GM11168 (cell line): Measurements from ENCODE around the gene FGR.

ENCODE experiments used
- in situ Hi-C: fragments of 300-500 bp; cut with MboI; formaldehyde crosslinking; loops from one replicate; pipeline ENCODE4 v1.12.0; 2022; ENCODE audit warnings: low sequenced_read_pairs; ENCODE audit not compliant: unreplicated experiment

FGR gene

DNA sequence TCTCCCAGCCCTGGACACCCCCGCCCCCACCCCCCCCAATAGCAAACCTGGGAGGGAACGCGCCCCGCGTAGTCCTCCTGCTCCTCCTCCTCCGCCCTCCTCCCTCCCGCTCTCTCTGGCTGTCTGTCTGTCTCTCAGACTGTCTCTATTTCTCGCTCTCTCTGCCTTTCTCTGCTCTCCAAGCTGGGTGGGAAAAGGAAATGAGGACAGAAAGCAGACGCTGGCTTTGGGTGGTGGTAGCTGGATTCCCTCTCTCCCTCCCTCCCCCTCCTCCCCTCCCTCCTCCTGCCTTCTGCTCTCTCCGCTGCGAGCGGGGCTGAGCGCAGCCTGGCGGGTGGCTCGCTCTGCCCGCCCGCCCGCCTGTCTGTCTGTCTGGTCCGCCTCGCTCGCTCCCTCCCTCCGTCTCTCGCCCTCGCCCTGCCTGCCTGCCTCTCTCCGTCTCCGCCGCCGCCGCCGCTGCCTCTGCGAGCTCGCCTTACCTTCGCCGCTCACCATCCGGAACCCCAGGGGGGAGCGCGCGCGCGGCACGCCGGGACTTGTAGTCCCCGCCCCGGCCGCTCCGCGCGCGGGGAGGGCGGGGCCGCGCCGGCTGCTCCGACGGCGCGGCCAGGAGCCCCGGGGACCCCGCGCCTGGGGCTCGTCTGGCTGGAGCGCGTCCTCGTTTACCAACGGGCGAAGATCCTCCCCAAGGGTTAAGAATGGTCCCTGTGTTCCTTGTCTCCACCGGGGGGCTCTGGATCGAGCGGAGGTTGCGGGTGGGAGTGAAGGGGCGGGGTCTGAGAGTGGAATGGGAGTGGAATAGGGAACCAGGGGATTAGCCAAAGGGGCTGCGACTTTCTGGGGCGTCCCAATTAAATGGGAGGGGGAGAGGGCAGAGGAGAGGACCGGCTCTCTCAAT lies 31.1 kb downstream of the FGR start, which contains the start of gene AHDC1:
AHDC1 (minus strand) TSS at position 464 of the 898 bp plus-strand sequence. CDS start 52,029 bp downstream, outside the sequence.
- in situ Hi-C loops = loop anchor here (10.0 kb wide), 1 partner anchor 209 kb away; the partner anchor contains the start of gene GPR3

DNA sequence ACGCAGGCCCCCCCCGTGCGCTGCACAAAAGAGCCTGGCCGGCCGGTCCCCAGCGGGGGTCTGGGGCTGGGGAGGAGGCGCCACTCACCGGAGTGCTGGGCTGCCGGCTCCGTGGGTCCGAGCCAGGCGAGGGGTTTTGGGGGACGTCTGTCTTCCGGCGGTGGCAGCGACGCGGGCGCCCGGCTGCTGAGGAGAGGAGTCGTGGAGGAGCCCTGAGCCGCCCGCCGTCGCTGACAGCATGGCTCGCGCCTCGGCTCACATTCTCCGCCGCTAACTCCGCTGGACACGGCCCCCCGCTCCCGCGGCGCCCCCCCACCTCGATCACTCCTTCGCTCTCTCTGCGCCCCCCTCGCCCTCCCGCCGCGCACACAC lies 31.7 kb downstream of the FGR start:
- in situ Hi-C loops = loop anchor here (10.0 kb wide), 1 partner anchor 208 kb away; the partner anchor contains the start of gene GPR3

DNA sequence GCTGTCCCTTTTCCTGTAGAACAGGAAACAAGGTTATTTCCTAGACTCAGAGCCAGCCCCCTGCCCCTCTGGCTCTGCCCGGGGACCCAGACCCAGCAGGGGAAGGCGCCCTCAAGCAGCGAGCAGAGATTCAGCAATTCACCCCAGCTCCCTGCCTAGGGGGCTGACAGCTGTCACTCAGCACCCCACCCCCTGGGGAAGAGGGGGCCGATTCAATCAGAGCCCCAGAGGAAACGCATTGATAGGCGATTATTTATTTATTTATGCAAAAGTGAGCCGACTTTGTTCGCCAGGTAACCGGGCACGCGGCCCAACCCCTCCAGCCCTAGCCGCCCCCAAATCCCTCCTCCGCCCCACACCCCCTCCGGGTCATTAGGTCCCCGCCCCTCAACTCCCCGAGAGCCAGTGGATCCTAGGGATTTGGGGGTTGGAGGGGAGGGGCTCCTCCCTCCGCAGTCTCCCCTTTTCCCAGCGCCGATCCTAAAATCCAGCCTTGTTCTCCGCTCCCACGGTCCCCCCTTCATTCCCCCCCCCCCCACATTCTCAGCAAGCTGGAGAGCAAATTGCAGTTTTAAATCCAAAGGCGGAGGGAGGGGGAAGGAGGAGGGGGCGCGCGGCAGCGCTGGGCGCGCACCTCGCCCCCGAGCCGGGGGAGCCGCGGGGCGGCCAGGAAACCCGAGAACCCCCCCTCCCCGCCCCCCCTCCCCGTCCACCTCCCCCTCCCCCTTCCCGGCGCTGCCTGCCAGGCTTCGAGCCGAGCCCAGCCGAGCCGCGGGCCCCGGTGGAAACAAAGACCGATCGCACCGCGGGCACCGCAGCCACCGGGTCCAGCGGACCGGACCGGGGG lies 32.3 kb downstream of the FGR start:
- in situ Hi-C loops = loop anchor here (10.0 kb wide), 1 partner anchor 208 kb away; the partner anchor contains the start of gene GPR3

DNA sequence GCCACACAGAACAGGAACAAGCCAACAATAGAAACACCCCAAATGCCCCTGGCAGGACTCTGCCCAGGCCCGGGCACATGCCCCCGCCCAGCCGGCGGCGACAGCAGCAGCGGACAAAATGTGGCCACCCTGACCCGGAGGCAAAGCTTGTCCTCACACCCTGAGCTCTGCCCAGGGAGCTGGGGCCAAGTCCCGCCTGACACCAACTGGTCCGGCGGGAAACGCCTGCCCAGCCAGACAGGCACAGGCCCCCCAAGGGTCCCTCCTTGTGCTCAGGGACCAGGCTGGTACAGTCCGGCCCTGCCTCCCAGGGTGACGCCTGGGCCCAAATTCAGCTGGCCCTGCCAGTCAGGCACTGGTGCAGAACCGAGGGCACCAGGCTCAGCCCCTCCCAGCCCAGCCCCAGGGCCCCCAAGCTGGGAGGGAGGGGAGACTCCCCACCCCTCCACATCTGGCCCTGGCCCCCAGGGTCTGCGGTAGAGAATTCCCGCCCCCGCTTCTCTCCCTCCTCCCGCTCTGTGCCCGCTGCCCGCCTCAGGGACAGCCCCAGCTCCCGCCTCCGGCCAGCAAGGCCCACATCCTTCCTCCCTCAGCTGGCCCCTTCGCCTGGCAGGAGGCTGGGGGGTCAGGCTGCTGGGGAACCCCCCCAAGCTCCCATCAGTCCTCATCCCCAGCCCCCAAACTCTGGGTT lies 33.1 kb downstream of the FGR start:
- in situ Hi-C loops = loop anchor here (10.0 kb wide), 1 partner anchor 207 kb away; the partner anchor contains the start of gene GPR3

DNA sequence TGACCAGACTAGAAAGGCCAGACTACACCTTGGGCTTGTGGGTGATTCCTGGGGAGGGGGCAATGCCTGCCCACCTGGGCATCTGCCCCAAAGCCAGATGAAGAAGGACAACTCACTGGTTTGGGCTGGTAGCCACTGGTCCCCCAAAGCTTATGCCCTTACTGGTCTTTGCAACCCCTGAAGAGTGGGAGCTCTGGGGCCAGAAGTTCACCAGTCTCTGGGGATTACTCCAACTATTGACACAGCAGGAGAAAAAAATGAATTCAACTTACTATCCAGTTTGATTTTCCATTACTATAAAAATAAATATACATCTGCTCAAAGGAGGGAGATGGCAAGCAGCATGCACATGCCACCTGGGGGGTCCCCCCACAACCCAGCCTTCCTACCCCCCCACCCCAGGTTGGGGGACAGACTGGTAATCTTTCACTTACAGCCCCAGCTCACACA lies 33.6 kb downstream of the FGR start:
- in situ Hi-C loops = loop anchor here (10.0 kb wide), 1 partner anchor 207 kb away; the partner anchor contains the start of gene GPR3

DNA sequence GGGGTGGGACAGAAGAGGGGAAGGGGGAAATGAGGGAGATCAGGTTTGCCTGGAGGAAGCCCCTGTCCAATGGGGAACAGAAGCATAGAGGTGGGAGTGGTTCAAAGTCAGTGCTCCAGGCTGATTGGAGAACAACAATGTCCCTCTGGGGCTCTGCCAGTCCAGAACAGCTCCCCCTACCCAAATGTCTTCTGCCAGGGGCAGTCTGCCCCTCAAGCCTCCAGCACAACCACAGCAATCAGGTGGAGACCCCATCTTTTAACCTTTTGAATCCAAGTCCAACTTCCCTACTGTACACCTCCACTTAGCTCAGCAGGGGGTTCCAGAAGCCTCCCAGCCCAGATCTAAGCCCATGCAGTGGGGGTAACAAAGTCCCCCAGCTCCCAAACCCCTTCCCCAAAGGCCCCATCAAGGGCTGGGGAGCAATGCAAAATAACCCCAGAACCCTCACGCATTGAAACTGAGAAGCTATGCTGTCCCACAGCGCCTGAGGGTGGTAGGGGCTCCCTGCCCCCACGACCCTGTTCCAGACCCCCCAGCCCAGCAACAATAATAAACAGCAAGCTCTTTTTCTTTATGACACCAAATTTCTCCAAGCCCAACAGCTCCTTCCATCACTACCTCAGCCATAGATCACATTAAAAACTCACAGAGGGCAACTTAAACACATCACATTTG lies 34.3 kb downstream of the FGR start:
- in situ Hi-C loops = loop anchor here (10.0 kb wide), 1 partner anchor 206 kb away; the partner anchor contains the start of gene GPR3

DNA sequence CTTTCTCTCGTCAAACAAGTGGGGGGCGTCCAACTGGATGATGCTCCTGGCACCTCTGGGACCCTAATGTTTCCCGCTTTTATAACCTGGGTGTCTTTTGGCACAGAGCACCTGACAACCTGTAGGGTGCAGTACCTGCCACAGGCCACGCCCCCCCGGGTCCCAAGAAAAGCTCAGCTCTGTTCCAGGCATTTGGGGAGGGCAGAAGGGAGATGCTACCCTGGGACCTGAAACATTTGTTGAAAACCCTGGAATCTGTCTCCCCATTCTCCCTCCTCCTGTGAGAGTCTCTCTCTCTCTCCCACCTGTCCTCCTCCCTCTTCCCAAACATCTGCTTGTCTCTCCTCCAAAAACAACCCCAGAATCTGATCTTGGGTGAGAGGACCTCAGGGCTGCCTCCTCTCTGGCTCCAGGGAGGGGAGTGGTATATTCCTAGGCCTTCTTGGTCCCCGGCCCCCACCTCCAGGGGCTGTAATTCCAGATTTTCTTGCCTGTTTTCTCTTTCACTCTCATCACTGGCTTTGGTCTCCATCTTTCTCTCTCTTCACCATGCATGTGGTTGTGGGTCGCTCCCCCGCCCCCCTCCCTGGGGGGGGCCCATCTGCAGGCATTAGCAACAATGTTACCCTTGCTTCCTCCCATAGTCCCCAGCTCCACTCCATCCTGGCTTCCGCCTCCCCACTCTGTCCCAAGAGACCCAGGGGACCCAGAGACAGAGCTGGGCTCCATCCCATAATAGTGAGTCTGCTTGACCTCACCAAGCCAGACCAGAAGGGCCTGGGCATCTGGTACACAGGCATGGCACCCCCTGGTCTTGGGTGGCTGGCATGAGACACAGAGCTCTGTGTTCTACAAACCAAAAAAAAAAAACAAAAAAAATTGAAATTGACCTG lies 35.1 kb downstream of the FGR start:
- in situ Hi-C loops = loop anchor here (10.0 kb wide), 1 partner anchor 205 kb away; the partner anchor contains the start of gene GPR3

DNA sequence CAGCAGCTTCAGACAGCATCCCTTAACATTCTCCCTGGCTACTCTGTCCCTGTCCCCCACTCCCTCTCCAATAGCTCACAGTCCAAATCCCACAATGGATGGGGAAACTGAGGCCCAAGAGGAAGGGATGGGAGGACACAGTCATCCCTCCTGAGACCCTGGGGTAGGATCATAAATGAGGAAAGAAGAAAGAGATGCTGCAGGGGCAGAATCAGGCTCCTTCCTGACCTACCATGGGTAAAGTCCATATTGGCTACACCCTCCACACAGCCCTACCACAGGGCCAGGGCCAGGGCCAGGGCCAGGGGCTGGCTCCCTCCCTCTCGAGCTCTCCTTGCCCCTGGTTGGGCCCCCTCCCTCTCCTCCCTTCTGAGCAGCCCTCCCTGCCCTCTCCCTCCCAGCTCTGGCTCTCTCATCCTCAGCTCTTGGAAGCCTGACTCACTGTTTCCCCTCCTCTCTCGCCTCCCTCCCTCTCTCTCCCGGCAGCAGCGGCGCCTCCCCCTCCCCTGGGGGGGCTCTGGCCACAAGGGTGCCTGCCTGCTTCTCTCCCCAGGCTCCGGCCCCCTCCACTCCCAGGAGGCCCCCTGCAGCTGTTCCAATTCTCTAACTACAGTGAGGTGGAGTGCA lies 36.0 kb downstream of the FGR start:
- in situ Hi-C loops = no loop called here

DNA sequence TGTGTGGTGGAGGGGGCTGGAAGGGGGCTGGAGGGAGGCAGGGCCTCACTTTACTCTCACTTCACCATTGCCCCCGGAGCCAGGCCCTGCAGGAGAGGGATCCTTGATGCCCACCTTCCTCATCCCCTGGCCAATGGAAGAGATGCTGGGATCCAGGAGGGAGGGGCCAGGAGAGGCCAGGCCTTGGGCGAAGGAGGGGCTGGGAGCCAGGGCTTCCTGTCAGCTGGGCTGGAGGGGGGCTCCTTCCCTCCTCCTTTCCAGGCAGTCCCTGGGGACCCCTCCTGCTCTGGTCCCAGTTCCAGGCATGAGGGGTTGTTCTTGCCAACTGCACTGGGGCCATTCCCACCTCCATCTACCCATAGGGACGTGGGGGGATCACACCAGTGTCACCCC lies 36.7 kb downstream of the FGR start:
- in situ Hi-C loops = no loop called here

DNA sequence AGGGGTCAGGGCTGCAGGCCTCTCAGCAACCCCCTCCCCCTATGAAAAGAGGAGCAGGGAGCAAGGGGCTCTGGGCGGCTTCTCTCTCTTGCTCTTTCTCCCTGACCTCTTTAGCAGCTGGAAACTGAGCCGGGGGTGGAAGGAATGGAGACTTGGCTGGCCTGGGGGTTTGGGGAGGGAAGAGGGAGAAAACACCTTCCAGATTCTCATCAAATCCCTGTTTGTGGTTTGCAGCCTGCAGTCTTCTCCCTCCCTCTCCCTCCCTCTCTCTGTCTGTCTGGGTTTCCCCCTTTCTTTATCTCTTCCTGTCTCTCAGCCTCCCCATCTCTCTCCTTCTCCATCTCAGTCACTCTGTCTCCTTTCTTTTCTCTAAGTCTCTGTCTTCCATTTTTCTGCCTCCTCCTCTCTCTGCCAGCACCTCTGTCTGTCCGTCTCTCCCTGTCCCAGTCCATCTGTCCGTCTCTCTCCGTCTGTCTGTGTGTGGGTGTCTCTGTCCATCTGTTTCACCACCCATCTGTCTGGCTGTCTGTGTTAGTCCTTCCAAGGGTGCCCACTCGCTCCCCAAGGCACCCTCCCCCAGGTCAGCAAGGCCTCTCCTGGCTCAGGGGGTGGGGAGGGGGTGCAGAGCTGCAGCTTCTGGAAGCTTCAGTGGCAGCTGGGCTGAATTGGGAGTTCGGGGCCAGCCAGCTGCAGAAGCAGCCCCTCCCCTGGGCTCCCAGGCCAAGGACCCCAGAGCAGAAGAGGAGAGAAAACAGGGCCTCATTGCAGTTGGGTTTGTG lies 37.3 kb downstream of the FGR start:
- in situ Hi-C loops = no loop called here

DNA sequence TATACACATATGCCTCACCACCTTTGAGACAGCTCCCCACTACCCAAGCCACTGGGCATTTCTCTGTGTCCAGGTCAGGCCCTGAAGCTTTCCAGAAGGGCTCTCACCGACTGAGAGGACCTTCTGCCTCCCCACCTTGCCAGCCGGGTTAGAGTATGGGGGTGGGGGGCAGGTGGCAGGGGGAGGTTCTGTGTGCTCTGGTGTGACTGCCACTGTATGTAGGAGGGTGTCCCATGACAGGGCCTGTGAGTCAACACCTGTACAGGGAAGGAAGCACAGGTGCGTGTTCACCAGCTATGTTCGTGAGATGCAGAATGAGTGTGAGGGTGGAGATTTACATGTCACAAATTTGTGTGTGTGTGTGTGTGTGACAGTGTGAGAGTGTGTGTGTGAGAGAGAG lies 38.0 kb downstream of the FGR start:
- in situ Hi-C loops = no loop called here

DNA sequence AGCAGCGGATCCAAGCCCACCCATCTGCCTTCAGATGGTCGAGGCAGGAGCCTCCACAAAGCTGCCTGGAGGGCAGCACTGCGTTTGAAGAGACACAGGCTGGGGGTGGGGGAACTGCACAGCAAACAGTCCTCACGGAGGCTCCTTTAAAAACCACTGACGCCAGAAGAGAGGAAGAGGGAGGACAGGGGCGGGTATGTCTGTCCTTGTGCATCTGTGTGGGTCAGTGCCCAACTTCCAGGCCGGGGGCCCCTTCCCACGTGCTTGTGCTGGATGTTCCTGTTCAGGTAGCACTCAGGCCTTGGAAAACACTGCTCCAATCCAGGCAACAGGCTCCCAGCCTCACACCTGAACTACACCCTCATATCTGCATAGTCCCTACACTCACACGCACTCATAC lies 38.7 kb downstream of the FGR start:
- in situ Hi-C loops = no loop called here

DNA sequence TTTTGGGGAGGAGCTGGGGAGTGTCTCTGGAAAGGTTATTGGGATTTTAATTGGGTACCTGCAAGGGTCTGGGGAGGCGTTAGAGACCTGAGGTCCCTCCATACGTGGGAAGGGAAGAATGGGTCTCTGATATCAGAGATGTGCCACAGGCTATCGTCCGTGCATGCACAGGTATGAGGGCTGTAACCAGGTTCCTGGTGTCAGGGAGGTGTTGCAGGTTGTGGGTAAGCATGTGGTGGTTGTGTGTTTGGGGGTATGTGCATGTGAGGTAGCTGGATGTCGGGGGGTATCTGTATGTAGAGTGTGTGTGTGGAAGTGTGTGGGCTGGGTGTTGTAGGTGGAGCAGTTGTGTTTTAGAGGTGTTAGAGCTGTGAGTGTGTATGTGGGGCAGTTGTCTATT lies 39.4 kb downstream of the FGR start:
- in situ Hi-C loops = no loop called here

DNA sequence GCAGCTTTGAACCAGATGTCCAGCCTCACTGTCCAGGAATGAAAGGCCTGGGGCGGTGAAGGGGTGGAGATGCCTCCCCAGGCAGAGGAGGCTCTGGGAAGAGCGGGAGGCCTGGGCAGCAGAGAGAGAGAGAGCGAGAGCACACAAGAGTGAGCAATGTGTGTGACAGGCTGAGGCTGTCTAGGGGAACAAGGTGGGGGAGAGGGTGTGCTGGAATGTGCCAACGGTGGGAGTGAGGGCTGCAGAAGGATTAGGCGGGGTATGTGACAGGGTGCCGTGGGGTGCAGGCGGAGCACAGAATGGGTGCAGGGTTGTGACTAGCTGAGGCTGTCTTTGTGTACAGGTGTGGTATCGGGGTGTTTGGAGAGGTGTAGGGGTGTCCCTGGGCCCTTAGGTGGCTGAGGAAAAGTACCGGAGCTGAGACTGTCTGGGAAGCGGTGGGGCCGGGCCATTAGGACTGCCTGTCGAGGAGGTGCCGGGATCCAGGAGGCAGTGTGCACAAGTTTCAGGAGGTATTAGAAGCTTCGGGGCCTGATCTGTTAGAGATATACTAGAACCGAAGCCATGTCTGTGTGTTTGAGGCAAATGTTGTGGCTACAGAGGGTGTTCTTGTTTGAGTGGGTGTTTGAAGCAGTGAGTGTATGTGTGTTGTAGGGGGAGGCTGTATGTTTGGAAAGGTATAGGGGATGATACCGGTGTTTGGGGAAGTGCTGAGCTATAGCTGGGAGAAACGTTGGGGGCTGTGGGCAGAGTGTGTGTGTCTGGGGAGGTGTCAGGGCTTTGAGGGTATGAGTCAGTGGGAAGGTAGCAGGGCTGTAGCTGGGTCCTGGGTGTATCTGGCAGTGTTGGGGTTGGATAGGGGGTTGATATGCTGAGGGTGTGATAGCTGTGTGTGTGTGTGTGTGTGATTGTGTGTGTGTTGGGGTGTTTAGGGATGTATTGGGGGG lies 40.1 kb downstream of the FGR start:
- in situ Hi-C loops = no loop called here

DNA sequence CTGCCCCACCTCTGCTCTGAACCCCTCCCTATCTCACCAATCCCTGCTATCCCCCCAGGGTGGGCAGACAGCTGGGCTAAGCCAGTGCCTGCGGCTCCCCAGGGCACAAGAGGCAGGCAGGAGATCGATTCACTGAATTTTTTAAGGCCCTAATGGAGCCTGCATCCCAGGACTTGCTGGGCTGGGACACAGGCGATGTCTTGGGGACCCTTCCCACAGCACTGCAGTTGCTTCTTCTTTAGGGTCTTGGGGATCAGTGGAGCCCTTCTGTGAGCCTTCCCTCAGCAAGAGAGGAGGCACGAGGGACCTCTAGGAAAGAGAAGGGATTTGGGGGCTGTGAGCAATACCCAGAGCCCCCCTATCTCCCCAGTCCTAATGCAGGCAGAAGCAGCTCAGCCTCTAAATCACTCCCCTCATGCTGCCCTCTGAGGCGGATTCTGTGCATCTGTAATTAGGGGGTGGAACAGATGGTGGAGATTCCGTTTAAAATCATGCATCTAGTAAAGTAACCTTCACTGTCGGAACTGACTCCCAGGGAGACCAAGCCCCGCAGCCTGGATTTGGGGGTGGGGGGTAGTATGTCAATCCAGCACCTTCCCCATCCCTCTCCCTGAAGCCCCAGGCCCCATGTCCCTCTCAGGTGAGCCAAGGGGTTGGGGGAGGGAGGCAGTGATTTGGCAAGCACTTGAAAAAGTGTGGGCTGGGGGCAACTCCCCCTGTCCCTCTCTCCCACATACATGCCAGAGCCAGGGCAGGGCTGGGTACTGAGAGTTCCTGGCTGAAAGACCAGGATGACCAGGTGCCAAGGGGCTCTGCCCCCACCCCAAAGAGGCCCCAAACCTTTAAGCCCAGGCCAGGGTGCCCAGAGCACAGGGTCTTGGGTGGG lies 41.1 kb downstream of the FGR start:
- in situ Hi-C loops = no loop called here
